SK-N-SH treated with all-trans-retinoic acid at 6 μM for 48 hours (cell line): ENCODE measurements around the gene WDR59.
"Not testable (repeated sequence)": the region's sequence is repeated elsewhere in the genome, so short reads cannot be mapped to it uniquely, and the experiment has no call there.

ENCODE experiments used
- ATAC-seq: fragments of 200-7000 bp; cut with Tn5 transposase; 3 replicates; pipeline ENCODE4 v1.9.1; 2020; ENCODE audit warnings: mild to moderate bottlenecking, moderate library complexity
- ARNTL ChIP-seq: fragments of 450-650 bp; formaldehyde crosslinking; IDR thresholded peaks from 2 replicates; pipeline ENCODE4 v1.5.0; 2020; ENCODE audit warnings: low read depth, mild to moderate bottlenecking, moderate library complexity, borderline replicate concordance
- BACH2 ChIP-seq: fragments of 250-450 bp; sonication (Bioruptor Pico); IDR thresholded peaks from 2 replicates; pipeline ENCODE4 v1.9.0; 2021; ENCODE audit warnings: mild to moderate bottlenecking, borderline replicate concordance
- CREB5 ChIP-seq: fragments of 250-450 bp; sonication (Bioruptor Pico); IDR thresholded peaks from 2 replicates; pipeline ENCODE4 v1.5.1; 2020; ENCODE audit warnings: low read depth, mild to moderate bottlenecking, moderate library complexity
- CSDC2 ChIP-seq: fragments of 250-450 bp; sonication (Bioruptor Pico); IDR thresholded peaks from 2 replicates; pipeline ENCODE4 v1.5.0; 2020; ENCODE audit warnings: mild to moderate bottlenecking, moderate library complexity
- CSRNP3 ChIP-seq: fragments of 250-450 bp; sonication (Bioruptor Pico); IDR thresholded peaks from 2 replicates; pipeline ENCODE4 v1.5.1; 2021; ENCODE audit warnings: mild to moderate bottlenecking, moderate library complexity
- ESRRG ChIP-seq: fragments of 250-450 bp; sonication (Bioruptor Pico); IDR thresholded peaks from 2 replicates; pipeline ENCODE4 v1.6.1; 2021; ENCODE audit warnings: mild to moderate bottlenecking
- PATZ1 ChIP-seq: fragments of 250-450 bp; sonication (Bioruptor Pico); IDR thresholded peaks from 2 replicates; pipeline ENCODE4 v1.8.0; 2020; ENCODE audit warnings: mild to moderate bottlenecking, moderate library complexity, borderline replicate concordance
- PPARA ChIP-seq: fragments of 250-450 bp; sonication (Bioruptor Pico); IDR thresholded peaks from 2 replicates; pipeline ENCODE4 v1.5.0; 2020; ENCODE audit warnings: mild to moderate bottlenecking, borderline replicate concordance
- RARB ChIP-seq: fragments of 250-450 bp; sonication (Bioruptor Pico); IDR thresholded peaks from 2 replicates; pipeline ENCODE4 v1.8.0; 2021; ENCODE audit warnings: mild to moderate bottlenecking, moderate library complexity
- SNAI2 ChIP-seq: fragments of 250-450 bp; sonication (Bioruptor Pico); IDR thresholded peaks from 2 replicates; pipeline ENCODE4 v1.5.0; 2020; ENCODE audit warnings: mild to moderate bottlenecking, moderate library complexity
- TCF4 ChIP-seq: fragments of 250-450 bp; sonication (Bioruptor Pico); IDR thresholded peaks from 2 replicates; pipeline ENCODE4 v1.8.0; 2021; ENCODE audit warnings: mild to moderate bottlenecking, moderate library complexity, borderline replicate concordance
- TOX ChIP-seq: fragments of 250-450 bp; sonication (Bioruptor Pico); IDR thresholded peaks from 2 replicates; pipeline ENCODE4 v1.8.0; 2021; ENCODE audit warnings: mild to moderate bottlenecking, moderate library complexity, borderline replicate concordance
- ZC3H10 ChIP-seq: fragments of 250-450 bp; sonication (Bioruptor Pico); IDR thresholded peaks from 2 replicates; pipeline ENCODE4 v1.5.1; 2021; ENCODE audit warnings: mild to moderate bottlenecking, moderate library complexity
- ZFP3 ChIP-seq: fragments of 250-450 bp; sonication (Bioruptor Pico); IDR thresholded peaks from 2 replicates; pipeline ENCODE4 v1.5.0; 2020; ENCODE audit warnings: mild to moderate bottlenecking, moderate library complexity
- ZFP30 ChIP-seq: fragments of 450-650 bp; formaldehyde crosslinking; IDR thresholded peaks from 2 replicates; pipeline ENCODE4 v1.5.0; 2022; ENCODE audit warnings: mild to moderate bottlenecking, moderate library complexity
- ZNF565 ChIP-seq: fragments of 450-650 bp; formaldehyde crosslinking; conservative IDR thresholded peaks from 2 replicates; pipeline ENCODE4 v1.5.0; 2020; ENCODE audit warnings: low read depth, mild to moderate bottlenecking, moderate library complexity
- ZNF70 ChIP-seq: fragments of 450-650 bp; formaldehyde crosslinking; IDR thresholded peaks from 2 replicates; pipeline ENCODE4 v1.5.0; 2020; ENCODE audit warnings: mild to moderate bottlenecking, moderate library complexity
- TF ChIP-seq, protein P1 (sequence below): fragments of 250-450 bp; sonication (Bioruptor Pico); IDR thresholded peaks from 2 replicates; pipeline ENCODE4 v1.5.0; 2020; ENCODE audit warnings: mild to moderate bottlenecking, moderate library complexity

The WDR59 gene

DNA sequence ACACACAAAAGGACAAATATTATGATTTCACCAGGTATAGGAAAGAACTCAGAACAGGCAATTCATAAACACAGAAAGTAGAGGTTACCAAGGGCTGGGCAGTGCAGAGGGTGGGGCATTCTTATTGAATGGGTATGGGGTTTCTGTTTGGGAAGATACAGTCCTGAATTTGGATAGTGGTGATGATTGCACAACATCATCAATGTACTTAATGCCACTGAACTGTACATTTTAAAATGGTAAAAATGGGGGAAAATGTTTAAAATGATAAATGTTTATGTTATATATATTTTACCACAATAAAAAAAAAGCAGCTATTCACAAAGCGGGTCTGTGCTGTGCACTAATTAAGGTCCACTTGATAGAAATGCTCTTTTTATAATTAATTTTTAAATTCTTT is 137.7 kb downstream of the WDR59 start (continued):
- TF ChIP-seq, protein P1, sequence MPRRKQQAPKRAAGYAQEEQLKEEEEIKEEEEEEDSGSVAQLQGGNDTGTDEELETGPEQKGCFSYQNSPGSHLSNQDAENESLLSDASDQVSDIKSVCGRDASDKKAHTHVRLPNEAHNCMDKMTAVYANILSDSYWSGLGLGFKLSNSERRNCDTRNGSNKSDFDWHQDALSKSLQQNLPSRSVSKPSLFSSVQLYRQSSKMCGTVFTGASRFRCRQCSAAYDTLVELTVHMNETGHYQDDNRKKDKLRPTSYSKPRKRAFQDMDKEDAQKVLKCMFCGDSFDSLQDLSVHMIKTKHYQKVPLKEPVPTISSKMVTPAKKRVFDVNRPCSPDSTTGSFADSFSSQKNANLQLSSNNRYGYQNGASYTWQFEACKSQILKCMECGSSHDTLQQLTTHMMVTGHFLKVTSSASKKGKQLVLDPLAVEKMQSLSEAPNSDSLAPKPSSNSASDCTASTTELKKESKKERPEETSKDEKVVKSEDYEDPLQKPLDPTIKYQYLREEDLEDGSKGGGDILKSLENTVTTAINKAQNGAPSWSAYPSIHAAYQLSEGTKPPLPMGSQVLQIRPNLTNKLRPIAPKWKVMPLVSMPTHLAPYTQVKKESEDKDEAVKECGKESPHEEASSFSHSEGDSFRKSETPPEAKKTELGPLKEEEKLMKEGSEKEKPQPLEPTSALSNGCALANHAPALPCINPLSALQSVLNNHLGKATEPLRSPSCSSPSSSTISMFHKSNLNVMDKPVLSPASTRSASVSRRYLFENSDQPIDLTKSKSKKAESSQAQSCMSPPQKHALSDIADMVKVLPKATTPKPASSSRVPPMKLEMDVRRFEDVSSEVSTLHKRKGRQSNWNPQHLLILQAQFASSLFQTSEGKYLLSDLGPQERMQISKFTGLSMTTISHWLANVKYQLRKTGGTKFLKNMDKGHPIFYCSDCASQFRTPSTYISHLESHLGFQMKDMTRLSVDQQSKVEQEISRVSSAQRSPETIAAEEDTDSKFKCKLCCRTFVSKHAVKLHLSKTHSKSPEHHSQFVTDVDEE (CRISPR knock-in tag): no peak
- TF ChIP-seq ARNTL: no peak
- no peak for TF ChIP-seq ZFP30

- no peak for ATAC-seq
- no peak for TF ChIP-seq ZNF70 (CRISPR knock-in tag)
- no peak for TF ChIP-seq CREB5
- TF ChIP-seq CSRNP3 (CRISPR knock-in tag): no peak
- TF ChIP-seq PPARA (CRISPR knock-in tag): no peak
- TF ChIP-seq TCF4 (CRISPR knock-in tag): no peak
- no peak for TF ChIP-seq BACH2 (CRISPR knock-in tag)
- no peak for TF ChIP-seq ARNTL
- TF ChIP-seq, all 23 proteins: peak for 0
Observed at GRCh38 chr16:74846714-74847113, 138.2 kb downstream of the WDR59 start.

GRCh38 chr16:74844041-74844980 is 140.6 kb downstream of the WDR59 start:
- TF ChIP-seq TOX (CRISPR knock-in tag) (no peak), ZFP3 (CRISPR knock-in tag) (no peak), CSRNP3 (CRISPR knock-in tag) (no peak), ZNF70 (CRISPR knock-in tag) (no peak), PPARA (CRISPR knock-in tag) (no peak), CSDC2 (CRISPR knock-in tag) (no peak)
- peak; percentile 51; the same call in 1 of the 3 replicates for ATAC-seq

GRCh38 chr16:74843381-74844035 is 141.4 kb downstream of the WDR59 start:
- not testable (repeated sequence) for ATAC-seq

- TF ChIP-seq ZNF70 (CRISPR knock-in tag): no peak
- peak; percentile 67; the same call in 2 of the 3 replicates for ATAC-seq
Observed at GRCh38 chr16:74842413-74842812, 142.5 kb downstream of the WDR59 start.

- ATAC-seq: no peak
- no peak for TF ChIP-seq BACH2 (CRISPR knock-in tag)
- no peak for TF ChIP-seq ZNF565
- TF ChIP-seq ESRRG (CRISPR knock-in tag): no peak
- no peak for TF ChIP-seq ZC3H10 (CRISPR knock-in tag)
- TF ChIP-seq RARB (CRISPR knock-in tag): no peak
- no peak for TF ChIP-seq SNAI2 (CRISPR knock-in tag)
- no peak for TF ChIP-seq PATZ1 (CRISPR knock-in tag)
Observed at GRCh38 chr16:74841904-74842303, 143.0 kb downstream of the WDR59 start.
